CD4-positive, CD25-positive, alpha-beta regulatory T cell (primary cell): ENCODE data around the gene RNF17. TPM values are rescaled to one million over a fixed set of nuclear protein-coding genes. Genes with fewer than 3 reads are reported as not detected.

Source experiments
- ATAC-seq, 2 donors: fragments of 150-1000 bp; cut with Tn5 transposase; one replicate each; pipeline ENCODE4 v1.10.0; 2021; ENCODE audit warnings: low read depth in 2 of 2, moderate number of reproducible peaks in 2 of 2, moderate library complexity in 1 of 2
- DNase-seq, 3 donors: peaks; one replicate each; pipeline versions ENCODE4 v3.0.0 to v3.0.0-alpha.2; 2012 to 2022; ENCODE audit warnings: mixed read lengths in 1 of 3
- H3K27ac ChIP-seq: one replicate; pipeline ENCODE4 v1.7.0; 2013; ENCODE audit warnings: mild to moderate bottlenecking, low read length; ENCODE audit not compliant: insufficient read depth, poor library complexity, severe bottlenecking
- H3K27me3 ChIP-seq: one replicate; pipeline ENCODE4 v1.7.0; 2013; ENCODE audit warnings: low read length; ENCODE audit not compliant: control insufficient read depth, insufficient read depth
- H3K36me3 ChIP-seq: one replicate; pipeline ENCODE4 v1.7.0; 2013; ENCODE audit warnings: mild to moderate bottlenecking, low read length, moderate library complexity; ENCODE audit not compliant: control insufficient read depth, insufficient read depth
- H3K4me1 ChIP-seq: 2 replicates; pipeline ENCODE4 v1.7.0; 2013; ENCODE audit warnings: mild to moderate bottlenecking, low read length; ENCODE audit not compliant: insufficient read depth, control insufficient read depth, poor library complexity, severe bottlenecking
- H3K4me3 ChIP-seq: one replicate; pipeline ENCODE4 v1.7.0; 2013; ENCODE audit warnings: low read depth, mild to moderate bottlenecking, low read length, moderate library complexity
- H3K9me3 ChIP-seq, 2 experiments: 1 replicate in 1 of 2; 2 replicates in 1 of 2; pipeline ENCODE4 v1.7.0; 2013; ENCODE audit warnings: low read length in 2 of 2, mild to moderate bottlenecking in 1 of 2, moderate library complexity in 1 of 2; ENCODE audit not compliant: control insufficient read depth in 2 of 2
- H3K27ac Mint-ChIP-seq, 3 donors: one replicate each; pipeline ENCODE4 v1.8.0; 2020 to 2022; ENCODE audit warnings: mild to moderate bottlenecking in 3 of 3, mixed read lengths in 3 of 3, moderate library complexity in 2 of 3
- H3K27me3 Mint-ChIP-seq: one replicate; pipeline ENCODE4 v1.8.0; 2022; ENCODE audit warnings: mild to moderate bottlenecking, mixed read lengths
- H3K36me3 Mint-ChIP-seq: one replicate; pipeline ENCODE4 v1.8.0; 2020; ENCODE audit warnings: mixed read lengths
- H3K4me1 Mint-ChIP-seq, 4 donors: one replicate each; pipeline ENCODE4 v1.8.0; 2020 to 2022; ENCODE audit warnings: mixed read lengths in 4 of 4, mild to moderate bottlenecking in 1 of 4
- H3K4me3 Mint-ChIP-seq, 4 donors: one replicate each; pipeline ENCODE4 v1.8.0; 2020 to 2022; ENCODE audit warnings: mild to moderate bottlenecking in 4 of 4, mixed read lengths in 4 of 4, moderate library complexity in 3 of 4
- H3K9me3 Mint-ChIP-seq, 7 donors: one replicate each; pipeline ENCODE4 v1.8.0; 2020 to 2022; ENCODE audit warnings: mixed read lengths in 7 of 7, mild to moderate bottlenecking in 3 of 7, moderate library complexity in 2 of 7
- polyA plus RNA-seq, 4 donors: library from polyadenylated mRNA; unstranded; fragments of 300-500 nt; fragmentation: Illumina TruSeq; gene quantifications; one replicate each; pipeline ENCODE4 v1.2.3, GENCODE V29; 2021
- total RNA-seq: library from RNA; stranded (reverse); gene quantifications from one replicate; pipeline ENCODE4 v1.2.3, GENCODE V29; 2022

RNF17 gene
- total and polyA plus RNA-seq, 5 donors from 2014 or later = 0.14 to 0.44 (median 0.28) TPM; not detected in 2

DNA sequence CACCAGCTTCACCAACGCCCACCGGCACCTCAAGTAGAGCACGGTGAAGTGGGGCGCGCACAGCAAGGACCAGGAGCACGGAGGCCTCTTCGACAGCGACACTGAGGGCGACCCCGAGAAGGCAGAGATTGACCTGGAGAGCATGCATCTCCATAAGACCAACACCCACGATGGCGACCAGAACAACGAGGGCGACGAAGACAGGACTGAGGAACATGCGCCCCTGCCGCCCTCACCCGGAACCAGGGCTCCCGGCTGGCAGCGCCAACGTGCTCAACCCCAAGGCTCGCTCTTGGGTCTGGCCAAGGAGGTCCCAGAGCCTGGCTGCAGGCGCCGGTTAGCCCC lies 18.5 kb upstream of the RNF17 start:
- H3K9me3 Mint-ChIP-seq = peaks cover 0 to 1% (median 0%) of the 10 kb centered on the region in 7 donors

DNA sequence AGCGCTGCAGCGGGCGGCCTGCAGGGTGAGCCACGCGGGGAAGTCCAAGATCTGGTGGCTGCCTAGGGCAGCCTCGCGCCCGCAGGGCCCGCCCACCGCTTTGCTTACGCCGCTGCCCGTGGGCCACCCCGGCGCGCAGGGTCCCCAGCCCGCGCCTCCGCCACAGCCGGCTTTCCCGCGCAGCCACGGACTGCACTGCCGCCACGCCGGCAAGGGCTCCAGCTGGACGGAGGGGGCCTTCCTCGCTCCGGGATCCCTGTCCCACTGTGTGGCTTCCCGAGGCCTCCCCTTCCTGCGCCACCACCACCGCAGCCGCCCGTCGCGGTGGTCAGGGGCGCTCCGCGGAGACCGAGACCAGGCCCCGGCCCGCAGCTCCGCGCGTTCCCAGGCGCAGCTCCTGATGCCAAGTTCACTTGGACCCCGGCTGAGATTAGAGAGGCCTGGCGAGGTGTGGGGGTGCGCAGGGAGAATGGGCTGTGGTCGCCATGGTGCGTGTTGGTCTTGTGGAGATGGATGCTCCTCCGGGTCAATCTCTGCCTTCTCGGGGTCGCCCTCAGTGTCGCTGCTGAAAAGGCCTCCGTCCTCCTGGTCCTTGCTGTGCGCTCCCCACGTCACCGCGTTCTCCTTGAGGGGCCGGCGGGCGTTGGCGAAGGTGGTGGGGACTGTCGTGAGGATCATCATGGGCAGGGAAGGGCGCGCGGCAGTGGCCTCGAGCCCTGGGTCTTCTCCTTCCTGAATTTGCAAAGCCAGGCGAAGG lies 17.9 kb upstream of the RNF17 start:
- peaks cover 5% of the 10 kb centered on the region for H3K27me3 ChIP-seq
- ATAC-seq (no peak), DNase-seq (no peak)
- H3K4me1 ChIP-seq = peaks cover 9% of the 10 kb centered on the region
- H3K4me3 ChIP-seq = no peak overlapping the region
- H3K27me3 Mint-ChIP-seq = peaks cover 49% of the 10 kb centered on the region
- H3K27ac Mint-ChIP-seq = no peak overlapping the region
- no peak overlapping the region for H3K4me3 Mint-ChIP-seq
- H3K36me3 ChIP-seq = no peaks in the 10 kb centered on the region
- no peaks in the 10 kb centered on the region for H3K9me3 ChIP-seq
- peaks cover 0 to 1% (median 0%) of the 10 kb centered on the region in 7 donors for H3K9me3 Mint-ChIP-seq
- peaks cover 0 to 16% (median 5%) of the 10 kb centered on the region in 4 donors for H3K4me1 Mint-ChIP-seq
- H3K36me3 Mint-ChIP-seq = no peaks in the 10 kb centered on the region
- no peak overlapping the region for H3K27ac ChIP-seq

More for the DNA sequence above, 18.5 kb upstream of the RNF17 start:
- no peak overlapping the region for H3K27ac ChIP-seq
- H3K36me3 ChIP-seq = no peaks in the 10 kb centered on the region
- H3K9me3 ChIP-seq = no peaks in the 10 kb centered on the region
- H3K27me3 Mint-ChIP-seq = peaks cover 45% of the 10 kb centered on the region
- peaks cover 9% of the 10 kb centered on the region for H3K4me1 ChIP-seq
- no peak overlapping the region for H3K4me3 ChIP-seq
- DNase-seq = no peak
- H3K4me1 Mint-ChIP-seq = peaks cover 0 to 16% (median 5%) of the 10 kb centered on the region in 4 donors
- H3K4me3 Mint-ChIP-seq = peak overlapping the region in 1 of 4 donors; percentile 33
- peaks cover 5% of the 10 kb centered on the region for H3K27me3 ChIP-seq
- ATAC-seq = no peak
- H3K36me3 Mint-ChIP-seq = no peaks in the 10 kb centered on the region
- H3K27ac Mint-ChIP-seq = no peak overlapping the region

DNA sequence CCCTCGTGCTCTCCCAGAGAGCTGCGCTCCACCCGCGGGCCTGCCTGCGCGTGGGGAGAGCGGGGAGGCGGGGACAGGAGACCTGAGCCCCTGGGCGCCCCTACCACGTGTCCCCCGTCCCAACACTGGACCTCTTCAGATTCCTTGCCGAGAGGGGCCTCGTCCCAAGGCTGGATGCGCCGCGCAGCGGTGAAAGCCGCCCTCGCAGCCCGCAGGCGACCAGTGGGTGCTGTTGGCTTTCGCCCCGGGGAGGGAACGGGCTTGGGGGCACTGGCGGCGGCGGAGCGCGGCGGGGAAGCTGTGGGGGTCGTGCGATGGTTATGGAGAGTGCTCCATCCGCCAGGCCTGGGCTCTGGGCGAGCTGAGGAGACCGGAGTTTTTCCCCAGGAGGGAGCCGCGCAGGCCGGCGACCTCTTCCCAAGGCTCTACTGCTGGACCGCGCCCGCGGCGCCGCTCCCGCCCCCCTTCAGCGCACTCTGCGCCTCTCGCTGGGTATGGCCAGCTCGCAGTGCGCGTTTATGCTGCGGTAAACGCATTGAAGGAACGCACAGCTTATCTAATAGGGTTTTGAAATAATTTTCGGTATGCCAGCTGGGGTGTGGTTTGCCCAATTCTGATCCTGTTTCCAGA lies 17.2 kb upstream of the RNF17 start:
- Mint-ChIP-seq H3K4me3 (peak overlapping the region in 2 of 4 donors; percentile 54 to 69), H3K36me3 (no peaks in the 10 kb centered on the region)
- no peak for DNase-seq

DNA sequence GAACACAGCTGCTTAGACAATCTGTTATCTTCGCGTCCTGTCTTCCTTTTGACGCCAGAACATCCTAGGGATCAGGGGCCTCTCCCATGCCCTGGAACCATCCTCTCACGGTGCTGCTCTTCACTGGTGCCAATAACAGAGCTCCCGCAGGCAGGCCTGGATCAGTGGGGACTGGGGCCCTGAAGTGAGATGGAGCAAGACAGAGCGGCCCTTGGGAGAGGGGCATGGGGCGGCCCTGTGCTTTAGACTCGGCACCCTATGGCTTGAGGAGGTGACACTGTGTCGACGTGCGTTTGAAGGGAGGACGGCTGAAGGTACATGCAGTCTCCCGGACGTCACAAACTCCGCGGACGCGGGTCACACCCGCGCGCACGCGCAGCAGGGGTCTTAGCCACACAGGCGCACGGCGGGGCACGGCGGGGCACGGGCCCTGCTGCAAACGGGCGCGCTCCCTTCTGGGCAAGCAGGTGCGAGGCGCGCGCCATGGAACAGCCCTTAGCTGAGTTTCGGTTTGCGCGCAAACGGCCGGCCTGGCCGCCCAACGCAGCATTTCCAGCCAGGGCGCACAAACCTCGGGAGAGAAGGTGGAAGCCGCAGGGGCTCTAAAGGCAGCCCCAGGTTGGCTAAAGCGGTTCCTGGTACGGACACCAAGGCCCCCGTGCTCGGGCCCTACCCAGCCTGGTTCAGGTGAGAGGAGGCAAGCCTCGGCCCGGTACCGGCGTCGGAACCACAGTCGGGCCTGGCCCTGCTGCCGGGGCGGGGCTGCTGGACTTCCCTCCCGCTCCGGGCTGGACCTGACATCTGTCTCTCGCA lies 16.5 kb upstream of the RNF17 start:
- Histone ChIP-seq H3K27me3 (peaks cover 11% of the 10 kb centered on the region), H3K9me3 (no peaks in the 10 kb centered on the region), H3K36me3 (no peaks in the 10 kb centered on the region), H3K4me3 (no peak overlapping the region), H3K4me1 (peaks cover 9% of the 10 kb centered on the region), H3K27ac (no peak overlapping the region)
- peaks cover 47% of the 10 kb centered on the region for H3K27me3 Mint-ChIP-seq
- peaks cover 0 to 16% (median 5%) of the 10 kb centered on the region in 4 donors for H3K4me1 Mint-ChIP-seq
- peak overlapping the region in 2 of 4 donors; percentile 69 to 83 for H3K4me3 Mint-ChIP-seq
- H3K9me3 Mint-ChIP-seq = peaks cover 0 to 1% (median 0%) of the 10 kb centered on the region in 7 donors
- ATAC-seq (no peak), DNase-seq (peak in 1 of 3 donors; percentile 49)
- H3K36me3 Mint-ChIP-seq = no peaks in the 10 kb centered on the region
- no peak overlapping the region for H3K27ac Mint-ChIP-seq

More for the DNA sequence above, 17.2 kb upstream of the RNF17 start:
- Histone ChIP-seq H3K9me3 (no peaks in the 10 kb centered on the region), H3K4me1 (peaks cover 9% of the 10 kb centered on the region), H3K4me3 (no peak overlapping the region), H3K27ac (no peak overlapping the region), H3K27me3 (peaks cover 7% of the 10 kb centered on the region), H3K36me3 (no peaks in the 10 kb centered on the region)
- ATAC-seq = no peak
- Mint-ChIP-seq H3K27me3 (peaks cover 49% of the 10 kb centered on the region), H3K9me3 (peaks cover 0 to 1% (median 0%) of the 10 kb centered on the region in 7 donors), H3K27ac (no peak overlapping the region), H3K4me1 (peaks cover 0 to 16% (median 5%) of the 10 kb centered on the region in 4 donors)

DNA sequence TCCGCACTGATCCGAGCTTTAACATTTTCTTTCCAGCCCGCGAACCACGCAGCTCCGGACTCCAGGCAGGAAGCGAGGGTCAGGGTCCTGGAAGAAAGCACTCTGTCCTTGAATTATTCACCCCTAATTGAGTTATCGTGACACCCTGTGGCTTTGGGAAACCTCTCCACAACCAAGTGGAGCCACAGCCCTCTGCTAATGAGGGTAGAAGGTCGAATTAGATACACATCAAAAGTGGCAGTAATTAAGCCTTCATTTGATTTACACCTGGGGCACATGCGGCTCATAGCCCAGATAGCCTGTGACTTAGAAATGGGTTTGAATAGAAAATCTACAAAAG lies 15.9 kb upstream of the RNF17 start:
- Histone ChIP-seq H3K36me3 (no peaks in the 10 kb centered on the region), H3K9me3 (no peaks in the 10 kb centered on the region), H3K27ac (no peak overlapping the region), H3K27me3 (peaks cover 11% of the 10 kb centered on the region), H3K4me1 (peaks cover 9% of the 10 kb centered on the region), H3K4me3 (no peak overlapping the region)
- no peak for ATAC-seq
- no peak for DNase-seq
- Mint-ChIP-seq H3K27ac (no peak overlapping the region), H3K4me3 (peak overlapping the region in 2 of 4 donors; percentile 55 to 83), H3K4me1 (peaks cover 0 to 16% (median 5%) of the 10 kb centered on the region in 4 donors), H3K9me3 (peaks cover 0 to 1% (median 0%) of the 10 kb centered on the region in 7 donors), H3K27me3 (peaks cover 48% of the 10 kb centered on the region), H3K36me3 (no peaks in the 10 kb centered on the region)

DNA sequence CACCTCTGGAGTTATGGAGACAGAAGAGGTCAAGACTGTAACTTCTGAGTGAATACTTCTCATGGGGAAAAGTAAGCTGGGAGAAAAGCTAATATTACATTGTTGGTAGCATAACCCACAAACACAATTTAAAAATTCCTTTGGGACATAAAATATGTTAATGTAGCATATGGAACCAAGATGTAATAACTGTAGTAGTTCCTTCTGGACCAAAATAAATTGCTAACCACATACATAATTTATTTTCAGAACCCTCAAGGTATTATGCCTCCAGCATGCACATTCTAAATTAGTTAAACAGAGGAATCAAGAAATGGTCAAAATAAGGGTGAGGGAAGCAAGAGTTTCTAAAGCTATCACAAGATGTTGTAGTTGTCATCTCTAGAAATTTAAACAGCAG lies 4.8 kb upstream of the RNF17 start:
- DNase-seq (no peak), ATAC-seq (no peak)
- no peak overlapping the region for H3K4me3 Mint-ChIP-seq
- H3K36me3 Mint-ChIP-seq = no peaks in the 10 kb centered on the region
- H3K4me1 ChIP-seq = no peaks in the 10 kb centered on the region
- H3K4me1 Mint-ChIP-seq = no peaks in the 10 kb centered on the region
- H3K9me3 ChIP-seq = no peaks in the 10 kb centered on the region
- no peak overlapping the region for H3K27ac ChIP-seq
- H3K27me3 Mint-ChIP-seq = peaks cover 28% of the 10 kb centered on the region
- H3K36me3 ChIP-seq = no peaks in the 10 kb centered on the region
- no peak overlapping the region for H3K27ac Mint-ChIP-seq
- H3K9me3 Mint-ChIP-seq = peaks cover 0 to 2% (median 0%) of the 10 kb centered on the region in 7 donors
- no peak overlapping the region for H3K4me3 ChIP-seq
- H3K27me3 ChIP-seq = peaks cover 4% of the 10 kb centered on the region

DNA sequence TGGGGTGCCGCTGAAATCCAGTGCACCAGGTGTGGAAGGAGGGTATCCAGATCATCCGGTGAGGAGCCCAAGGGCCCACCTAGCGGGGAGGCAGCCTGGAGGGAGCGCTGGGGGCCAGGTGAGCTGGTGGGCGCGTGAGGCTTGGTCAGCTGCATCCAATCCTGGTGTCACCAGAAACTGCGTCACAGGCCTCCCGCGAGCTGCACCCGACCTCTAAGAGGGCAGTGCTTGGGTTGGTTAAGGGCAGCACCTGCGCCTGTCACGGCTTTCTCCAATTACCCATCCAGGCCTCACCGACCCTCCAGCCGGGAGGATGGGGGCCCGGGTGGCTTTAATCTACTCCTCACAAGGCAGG lies 284 bp downstream of the RNF17 start:
- H3K36me3 Mint-ChIP-seq = no peaks in the 10 kb centered on the region
- Histone ChIP-seq H3K9me3 (no peaks in the 10 kb centered on the region), H3K36me3 (no peaks in the 10 kb centered on the region), H3K4me3 (no peak overlapping the region), H3K27me3 (no peaks in the 10 kb centered on the region), H3K4me1 (no peaks in the 10 kb centered on the region), H3K27ac (no peak overlapping the region)
- no peaks in the 10 kb centered on the region for H3K4me1 Mint-ChIP-seq
- peaks cover 0 to 1% (median 0%) of the 10 kb centered on the region in 7 donors for H3K9me3 Mint-ChIP-seq
- H3K27me3 Mint-ChIP-seq = peaks cover under 1% of the 10 kb centered on the region
- no peak overlapping the region for H3K4me3 Mint-ChIP-seq
- no peak overlapping the region for H3K27ac Mint-ChIP-seq
- DNase-seq = no peak
- ATAC-seq = no peak
